Adrenal gland (tissue), 5 donors: ENCODE results near the gene TBXAS1.

Experiments
- CTCF ChIP-seq, 6 experiments: fragments of 450-650 bp in 4 of 6; fragments of 200-600 bp in 2 of 6; sonication (generic) in 1 of 6; IDR thresholded peaks; 1 replicate in 5 of 6; 2 replicates in 1 of 6; pipeline versions ENCODE4 v1.5.1 to v1.8.0; 2016 to 2021; ENCODE audit warnings: antibody characterized with exemption in 6 of 6, mild to moderate bottlenecking in 2 of 6, moderate library complexity in 1 of 6
- POLR2A ChIP-seq, 2 donors: fragments of 450-650 bp; IDR thresholded peaks; one replicate each; pipeline ENCODE4 v1.6.1; 2017; ENCODE audit warnings: antibody characterized with exemption in 2 of 2, mild to moderate bottlenecking in 2 of 2, moderate library complexity in 1 of 2
- donor health status: DM: no; HTN: no; CAD: no.

- TF ChIP-seq CTCF (IDR thresholded peaks at IDR 0.05) (no peak), POLR2A (IDR thresholded peaks at IDR 0.05) (no peak)
These were observed 11.7 kb downstream of the TBXAS1 start for GRCh38 chr7:139840776-139841175.
